WTC11 (cell line): ENCODE results near the gene PODXL.

ENCODE experiments used
- FOXJ3 ChIP-seq: sonication (generic); formaldehyde crosslinking; IDR thresholded peaks from 2 replicates; pipeline ENCODE4 v1.9.0; 2021; ENCODE audit warnings: missing genetic modification reagents, mild to moderate bottlenecking, borderline replicate concordance
- GRHL2 ChIP-seq: fragments of 250-450 bp; sonication (Bioruptor Pico); IDR thresholded peaks from 2 replicates; pipeline ENCODE4 v1.8.0; 2022; ENCODE audit warnings: mild to moderate bottlenecking, moderate library complexity; ENCODE audit not compliant: insufficient replicate concordance, severe bottlenecking
- IRF2 ChIP-seq: sonication (generic); formaldehyde crosslinking; IDR thresholded peaks from 2 replicates; pipeline ENCODE4 v1.8.0; 2022; ENCODE audit warnings: low read depth, missing genetic modification reagents, borderline replicate concordance
- JUN ChIP-seq: sonication (generic); formaldehyde crosslinking; IDR thresholded peaks from 2 replicates; pipeline ENCODE4 v1.8.0; 2023; ENCODE audit warnings: mild to moderate bottlenecking, missing genetic modification reagents
- NR1H2 ChIP-seq: sonication (generic); formaldehyde crosslinking; IDR thresholded peaks from 2 replicates; pipeline ENCODE4 v1.9.0; 2021; ENCODE audit warnings: mild to moderate bottlenecking, moderate library complexity, missing genetic modification reagents
- TF ChIP-seq, protein P1 (sequence below): fragments of 200-600 bp; IDR thresholded peaks from 2 replicates; pipeline ENCODE4 v1.8.0; 2022; ENCODE audit warnings: antibody characterized with exemption

DNA sequence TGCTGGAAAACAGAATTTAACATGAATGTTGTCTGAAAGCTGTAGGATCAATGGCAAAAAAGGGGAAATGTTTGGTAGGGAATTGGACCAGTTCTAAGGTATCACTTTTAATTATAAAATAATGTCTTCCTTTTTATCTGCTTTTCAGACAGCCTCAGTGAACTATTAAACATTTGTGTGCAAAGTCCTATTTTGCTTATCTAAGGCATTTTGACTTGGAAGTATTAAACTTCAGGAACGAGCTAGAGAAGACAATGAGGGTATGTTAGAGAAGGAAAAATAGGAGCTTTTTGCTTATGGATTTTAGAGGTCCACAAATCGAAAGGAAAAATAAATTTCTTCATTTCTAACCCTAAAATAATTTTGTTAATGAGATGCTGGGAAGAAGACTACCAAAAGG, 63.3 kb downstream of the PODXL start:
- no peak for TF ChIP-seq FOXJ3
- TF ChIP-seq, protein P1, sequence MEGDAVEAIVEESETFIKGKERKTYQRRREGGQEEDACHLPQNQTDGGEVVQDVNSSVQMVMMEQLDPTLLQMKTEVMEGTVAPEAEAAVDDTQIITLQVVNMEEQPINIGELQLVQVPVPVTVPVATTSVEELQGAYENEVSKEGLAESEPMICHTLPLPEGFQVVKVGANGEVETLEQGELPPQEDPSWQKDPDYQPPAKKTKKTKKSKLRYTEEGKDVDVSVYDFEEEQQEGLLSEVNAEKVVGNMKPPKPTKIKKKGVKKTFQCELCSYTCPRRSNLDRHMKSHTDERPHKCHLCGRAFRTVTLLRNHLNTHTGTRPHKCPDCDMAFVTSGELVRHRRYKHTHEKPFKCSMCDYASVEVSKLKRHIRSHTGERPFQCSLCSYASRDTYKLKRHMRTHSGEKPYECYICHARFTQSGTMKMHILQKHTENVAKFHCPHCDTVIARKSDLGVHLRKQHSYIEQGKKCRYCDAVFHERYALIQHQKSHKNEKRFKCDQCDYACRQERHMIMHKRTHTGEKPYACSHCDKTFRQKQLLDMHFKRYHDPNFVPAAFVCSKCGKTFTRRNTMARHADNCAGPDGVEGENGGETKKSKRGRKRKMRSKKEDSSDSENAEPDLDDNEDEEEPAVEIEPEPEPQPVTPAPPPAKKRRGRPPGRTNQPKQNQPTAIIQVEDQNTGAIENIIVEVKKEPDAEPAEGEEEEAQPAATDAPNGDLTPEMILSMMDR: no peak
- TF ChIP-seq GRHL2 (CRISPR knock-in tag): no peak
- TF ChIP-seq JUN: no peak
- no peak for TF ChIP-seq NR1H2 (CRISPR knock-in tag)
- no peak for TF ChIP-seq IRF2 (CRISPR knock-in tag)
